ENCODE data around the gene EXD3.

EXD3 gene

DNA sequence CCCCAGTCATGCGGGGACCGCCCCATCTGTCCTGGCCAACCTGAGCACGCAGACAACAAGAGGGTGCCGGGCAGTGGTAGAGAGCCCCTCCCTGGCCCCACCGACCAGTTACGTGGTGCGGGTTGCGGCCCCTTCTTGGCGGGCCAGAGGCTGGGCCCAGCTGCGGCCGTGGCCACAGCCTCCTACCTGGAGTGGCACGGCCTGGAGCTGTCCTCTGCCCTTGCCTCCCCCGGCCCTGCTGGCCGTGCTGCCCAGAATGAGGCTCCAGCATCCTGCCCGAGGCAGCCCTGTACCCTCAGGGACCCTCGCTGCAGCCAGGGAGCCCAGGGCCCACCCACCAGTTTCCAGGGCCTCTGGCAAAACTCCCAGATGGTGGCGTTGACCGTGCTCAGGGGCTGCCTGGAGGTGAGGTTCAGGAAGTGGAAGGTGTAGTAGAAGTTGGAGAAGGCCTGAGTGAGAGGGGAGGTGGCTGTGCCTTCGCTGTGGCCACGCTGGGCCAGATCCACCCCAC is 12.5 kb upstream of the EXD3 start:
- no peak overlapping the region for H3K4me3 ChIP-seq (ENCODE audit: low read length)
- TF ChIP-seq CTCF (conservative IDR thresholded peaks at IDR 0.05; ENCODE audit: low read length): no peak
- no peak for DNase-seq (ENCODE audit: low read depth)

GRCh38 chr9:137434498-137435380 is 11.8 kb upstream of the EXD3 start:
- H3K4me3 ChIP-seq (ENCODE audit: low read length): no peak overlapping the region
- DNase-seq (ENCODE audit: low read depth): no peak
- TF ChIP-seq CTCF (conservative IDR thresholded peaks at IDR 0.05; ENCODE audit: low read length): no peak

- DNase-seq (ENCODE audit: low read depth): no peak
- H3K4me3 ChIP-seq (ENCODE audit: low read length): no peak overlapping the region
- no peak for TF ChIP-seq CTCF (conservative IDR thresholded peaks at IDR 0.05; ENCODE audit: low read length)
Observed at GRCh38 chr9:137433916-137434431, 11.0 kb upstream of the EXD3 start.

GRCh38 chr9:137433349-137433915 is 10.5 kb upstream of the EXD3 start:
- no peak for TF ChIP-seq CTCF (conservative IDR thresholded peaks at IDR 0.05; ENCODE audit: low read length)
- H3K4me3 ChIP-seq (ENCODE audit: low read length): no peak overlapping the region
- no peak for DNase-seq (ENCODE audit: low read depth)

DNA sequence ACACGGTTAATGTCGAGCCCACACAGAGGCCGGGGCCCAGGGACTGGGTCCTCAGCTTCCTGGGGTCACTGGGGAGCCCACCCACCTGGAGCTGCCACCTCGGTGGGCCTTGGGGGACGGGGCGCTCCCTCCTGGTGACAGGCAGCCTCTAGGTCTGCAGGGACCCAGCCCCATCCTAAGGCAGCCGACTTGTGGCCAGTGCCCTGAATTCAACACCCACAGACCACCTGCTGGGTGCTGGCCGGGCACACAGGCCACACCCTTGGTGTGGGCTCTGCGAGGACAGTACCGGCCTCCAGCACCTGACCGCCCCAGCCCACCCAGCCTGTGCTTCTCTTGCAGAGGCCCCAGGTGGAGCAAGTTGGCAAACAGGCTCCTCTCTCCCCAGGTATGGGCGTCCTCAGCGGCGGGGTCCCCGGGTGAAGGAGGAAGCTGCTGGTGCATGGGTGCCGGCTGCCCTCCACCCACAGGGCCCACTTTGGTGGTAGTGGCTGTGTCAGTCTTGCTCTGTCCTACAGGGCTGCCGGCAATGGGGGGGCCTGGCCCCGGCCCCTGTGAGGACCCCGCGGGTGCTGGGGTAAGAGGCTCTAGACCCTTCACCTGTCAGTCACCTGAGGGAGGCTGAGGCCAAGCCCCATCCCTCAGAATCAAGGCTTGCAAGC is 9.9 kb upstream of the EXD3 start:
- no peak overlapping the region for H3K4me3 ChIP-seq (ENCODE audit: low read length)
- no peak for DNase-seq (ENCODE audit: low read depth)
- TF ChIP-seq CTCF (conservative IDR thresholded peaks at IDR 0.05; ENCODE audit: low read length): no peak

DNA sequence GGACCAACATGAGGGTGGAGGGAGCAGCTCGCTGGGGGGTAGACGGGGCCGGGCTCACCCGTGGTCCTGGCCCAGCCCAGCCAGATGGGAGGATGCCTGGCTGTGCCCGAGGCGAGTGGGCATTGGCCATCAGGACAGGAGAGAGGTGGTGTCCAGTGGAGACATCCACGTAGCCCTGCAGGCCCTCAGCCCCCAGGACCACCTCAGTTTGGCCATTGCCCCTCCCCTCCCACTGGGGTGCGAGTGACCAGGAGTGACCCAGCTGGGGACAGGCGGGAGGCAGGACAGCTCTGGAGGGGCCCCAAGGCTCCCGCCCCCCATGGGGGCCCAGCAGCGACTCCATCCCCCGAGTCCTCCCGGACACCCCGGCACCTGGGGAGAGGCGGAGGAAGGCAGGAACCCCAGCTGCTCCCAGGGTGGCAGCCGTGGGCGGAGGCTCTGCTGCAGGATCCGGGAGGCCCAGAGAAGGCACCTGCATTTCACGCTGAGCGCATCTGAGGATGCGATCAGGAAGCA is 8.5 kb upstream of the EXD3 start:
- H3K4me3 ChIP-seq (ENCODE audit: low read length): no peak overlapping the region
- no peak for DNase-seq (ENCODE audit: low read depth)
- TF ChIP-seq CTCF (conservative IDR thresholded peaks at IDR 0.05; ENCODE audit: low read length): no peak

Measured in AG10803 (cell line).